Endothelial cell of umbilical vein (primary cell): ENCODE measurements around the gene FUBP3. TPM values are rescaled to one million over a fixed set of nuclear protein-coding genes. Genes with fewer than 3 reads are reported as not detected.

Experiments
- BruUV-seq: library from RNA; stranded (reverse); fragments of 400-500 nt; replicated peaks from 2 replicates; lab custom pipeline; 2021; lab: Mats Ljungman, UMichigan
- CTCF ChIA-PET: fragments of 300-600, 350-600 bp; sonication (Branson Sonifier 250); formaldehyde crosslinking; loops from one replicate; lab custom pipeline; 2021; ENCODE audit warnings: antibody characterized with exemption, inconsistent platforms; lab: Charles Lee
- POLR2A ChIA-PET: fragments of 300-600, 350-600 bp; sonication (Branson Sonifier 250); formaldehyde crosslinking; loops from one replicate; lab custom pipeline; 2021; ENCODE audit warnings: antibody characterized with exemption, inconsistent platforms; lab: Charles Lee
- DNase-seq: peaks from one replicate; pipeline ENCODE4 v3.0.0-alpha.2; 2011; ENCODE audit warnings: low read depth, low spot score
- FAIRE-seq: peaks from 2 replicates; lab custom pipeline; 2011; peaks lifted over from hg19 to GRCh38; lab: Jason Lieb, UNC
- H2AFZ ChIP-seq: 2 replicates; pipeline ENCODE4 v1.6.0; 2012; ENCODE audit warnings: low read depth, low read length, control low read depth, inconsistent platforms
- H3K27ac ChIP-seq: 2 replicates; pipeline ENCODE4 v1.5.1; 2011; ENCODE audit warnings: low read depth, mild to moderate bottlenecking, control low read depth, low read length, moderate library complexity; ENCODE audit not compliant: insufficient read depth
- H3K27me3 ChIP-seq, 2 experiments: 2 replicates each; pipeline versions ENCODE4 v1.6.0 to v1.6.1; 2011; ENCODE audit warnings: low read length in 2 of 2, mixed read lengths in 1 of 2; ENCODE audit not compliant: control insufficient read depth in 2 of 2, insufficient read depth in 2 of 2
- H3K36me3 ChIP-seq, 2 experiments: 2 replicates in 1 of 2; 3 replicates in 1 of 2; pipeline ENCODE4 v1.5.1; 2011; ENCODE audit warnings: low read length in 2 of 2, mild to moderate bottlenecking in 1 of 2, moderate library complexity in 1 of 2; ENCODE audit not compliant: control insufficient read depth in 2 of 2, insufficient read depth in 2 of 2; ENCODE audit errors: extremely low read depth in 1 of 2
- H3K4me1 ChIP-seq: 3 replicates; pipeline ENCODE4 v1.5.1; 2011; ENCODE audit warnings: mild to moderate bottlenecking, low read length; ENCODE audit not compliant: control insufficient read depth, insufficient read depth; ENCODE audit errors: extremely low read depth
- H3K4me2 ChIP-seq: 2 replicates; pipeline ENCODE4 v1.6.1; 2011; ENCODE audit warnings: low read length, control low read depth, mixed read lengths; ENCODE audit not compliant: insufficient read depth
- H3K4me3 ChIP-seq, 3 experiments: fragments of 200-600 bp in 1 of 3; sonication (generic), shearing (Covaris generic) in 1 of 3; replicated peaks in 1 of 3; 2 replicates each; pipeline ENCODE4 v1.5.1; 2011 to 2016; ENCODE audit warnings: control low read depth in 3 of 3, low read length in 3 of 3, mild to moderate bottlenecking in 2 of 3, inconsistent platforms in 1 of 3, low read depth in 1 of 3, moderate library complexity in 1 of 3; ENCODE audit not compliant: insufficient read depth in 1 of 3
- H3K79me2 ChIP-seq: 2 replicates; pipeline ENCODE4 v1.6.0; 2012; ENCODE audit warnings: low read length, inconsistent platforms; ENCODE audit not compliant: control insufficient read depth, insufficient read depth
- H3K9ac ChIP-seq: replicated peaks from 2 replicates; pipeline ENCODE3; 2011; ENCODE audit warnings: low read length, control low read depth; ENCODE audit not compliant: insufficient read depth; ENCODE audit errors: extremely low read depth
- H3K9me1 ChIP-seq: replicated peaks from 3 replicates; pipeline ENCODE4 v1.6.0; 2011; ENCODE audit warnings: mild to moderate bottlenecking, low read length; ENCODE audit not compliant: control insufficient read depth, insufficient read depth; ENCODE audit errors: extremely low read depth
- H3K9me3 ChIP-seq: replicated peaks from 2 replicates; pipeline ENCODE4 v1.5.1; 2012; ENCODE audit warnings: low read length, inconsistent platforms; ENCODE audit not compliant: control insufficient read depth, insufficient read depth
- H4K20me1 ChIP-seq: replicated peaks from 2 replicates; pipeline ENCODE3; 2011; ENCODE audit warnings: mild to moderate bottlenecking, low read length; ENCODE audit not compliant: control insufficient read depth, insufficient read depth; ENCODE audit errors: extremely low read depth
- EZH2 ChIP-seq: IDR thresholded peaks from 2 replicates; pipeline ENCODE4 v1.6.1; 2012; ENCODE audit warnings: borderline replicate concordance, low read depth, mild to moderate bottlenecking, moderate library complexity, low read length, inconsistent platforms; ENCODE audit not compliant: severe bottlenecking
- FOS ChIP-seq: IDR thresholded peaks from 2 replicates; pipeline ENCODE4 v1.6.1; 2011; ENCODE audit warnings: mild to moderate bottlenecking, low read length, moderate library complexity, borderline replicate concordance; ENCODE audit not compliant: insufficient read depth
- GATA2 ChIP-seq: IDR thresholded peaks from 2 replicates; pipeline ENCODE4 v1.7.0; 2011; ENCODE audit warnings: low read depth, mild to moderate bottlenecking, moderate library complexity, mixed read lengths, low read length; ENCODE audit not compliant: insufficient read length, insufficient read depth
- JUN ChIP-seq: IDR thresholded peaks from 2 replicates; pipeline ENCODE4 v1.6.1; 2011; ENCODE audit warnings: borderline replicate concordance, low read depth; ENCODE audit not compliant: insufficient read length, insufficient read depth
- MYC ChIP-seq: IDR thresholded peaks from one replicate; pipeline ENCODE4 v1.6.1; 2011; ENCODE audit warnings: mild to moderate bottlenecking, low read depth, low read length
- POLR2A ChIP-seq: IDR thresholded peaks from 2 replicates; pipeline ENCODE4 v1.6.1; 2012; ENCODE audit warnings: low read depth, mild to moderate bottlenecking, control low read depth, low read length
- POLR2AphosphoS5 ChIP-seq: IDR thresholded peaks from 2 replicates; pipeline ENCODE4 v1.6.1; 2012; ENCODE audit warnings: low read depth, mild to moderate bottlenecking, control low read depth, low read length, moderate library complexity; ENCODE audit not compliant: insufficient read depth
- dilution Hi-C: fragments of 300-500 bp; cut with MboI; formaldehyde crosslinking; loops from one replicate; pipeline ENCODE4 v1.15.0; 2019; ENCODE audit warnings: low sequenced_read_pairs; ENCODE audit not compliant: extremely low pct_ligation_motif_present
- intact Hi-C: fragments of 100-400 bp; cut with micrococcal nuclease; formaldehyde crosslinking; loops from one replicate; pipeline ENCODE4 v1.10.0; 2022
- polyA plus RNA-seq, 4 experiments: library from polyadenylated mRNA; depleted of rRNA in 3 of 4; stranded (reverse) in 3 of 4; unstranded in 1 of 4; fragments of >200 nt; gene quantifications; 2 replicates each; pipeline versions ENCODE4 v1.2.1 to v1.2.3, GENCODE V29; 2011 to 2012; ENCODE audit warnings: missing spikeins in 1 of 4
- total RNA-seq: library from RNA; stranded (reverse); gene quantifications from 2 replicates; pipeline ENCODE4 v1.2.3, GENCODE V29; 2021
- TF ChIP-seq, protein P1 (sequence below), 2 donors: IDR thresholded peaks; 1 replicate in 1 of 2; 2 replicates in 1 of 2; pipeline ENCODE4 v1.5.1; 2011; ENCODE audit warnings: low read length in 2 of 2, mild to moderate bottlenecking in 2 of 2, moderate library complexity in 2 of 2, control low read depth in 1 of 2, inconsistent platforms in 1 of 2, low read depth in 1 of 2; ENCODE audit not compliant: insufficient read depth in 1 of 2; ENCODE audit errors: extremely low read depth in 1 of 2
- TF ChIP-seq, protein P2 (sequence below): IDR thresholded peaks from 2 replicates; pipeline ENCODE4 v1.6.1; 2011; ENCODE audit not compliant: insufficient read depth, insufficient read length

The FUBP3 gene
- total and polyA plus RNA-seq, 2 donors (not counting 3 experiments of a cell fraction or from before 2014, with no cell fraction given), result 19.4 to 50.9 TPM

DNA sequence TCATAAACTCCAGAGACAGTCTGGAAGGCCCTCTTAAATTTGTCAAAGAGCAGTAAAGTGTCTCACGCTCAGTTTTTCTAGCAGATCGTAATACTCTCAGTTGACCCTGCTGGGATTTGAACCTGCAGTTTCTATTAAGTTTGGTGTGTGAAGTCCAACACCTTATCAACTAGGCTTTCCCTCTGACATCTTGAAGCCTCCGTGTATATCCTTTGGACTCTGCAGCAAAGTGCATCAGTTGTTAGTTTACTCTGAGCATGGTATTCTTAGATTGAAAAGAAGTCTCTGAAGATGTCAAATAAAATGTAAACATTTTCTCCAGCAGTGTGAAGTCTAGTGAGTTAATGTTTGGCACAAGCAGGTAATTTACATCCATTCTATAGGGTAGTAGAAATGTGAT, 2.4 kb downstream of the FUBP3 start:
- H3K4me2 ChIP-seq, result no peak overlapping the region
- no peak overlapping the region for H3K27ac ChIP-seq
- no peak overlapping the region for H2AFZ ChIP-seq
- H3K9me3 ChIP-seq, result no peaks in the 10 kb centered on the region
- peaks cover 2% of the 10 kb centered on the region for H4K20me1 ChIP-seq
- intact Hi-C loops, result loop anchor here (5.0 kb wide), 1 partner anchor 101 kb away; no protein-coding TSS in a partner anchor
- TF ChIP-seq MYC (no peak), POLR2AphosphoS5 (no peak), POLR2A (no peak), JUN (no peak)
- TF ChIP-seq, protein P1, sequence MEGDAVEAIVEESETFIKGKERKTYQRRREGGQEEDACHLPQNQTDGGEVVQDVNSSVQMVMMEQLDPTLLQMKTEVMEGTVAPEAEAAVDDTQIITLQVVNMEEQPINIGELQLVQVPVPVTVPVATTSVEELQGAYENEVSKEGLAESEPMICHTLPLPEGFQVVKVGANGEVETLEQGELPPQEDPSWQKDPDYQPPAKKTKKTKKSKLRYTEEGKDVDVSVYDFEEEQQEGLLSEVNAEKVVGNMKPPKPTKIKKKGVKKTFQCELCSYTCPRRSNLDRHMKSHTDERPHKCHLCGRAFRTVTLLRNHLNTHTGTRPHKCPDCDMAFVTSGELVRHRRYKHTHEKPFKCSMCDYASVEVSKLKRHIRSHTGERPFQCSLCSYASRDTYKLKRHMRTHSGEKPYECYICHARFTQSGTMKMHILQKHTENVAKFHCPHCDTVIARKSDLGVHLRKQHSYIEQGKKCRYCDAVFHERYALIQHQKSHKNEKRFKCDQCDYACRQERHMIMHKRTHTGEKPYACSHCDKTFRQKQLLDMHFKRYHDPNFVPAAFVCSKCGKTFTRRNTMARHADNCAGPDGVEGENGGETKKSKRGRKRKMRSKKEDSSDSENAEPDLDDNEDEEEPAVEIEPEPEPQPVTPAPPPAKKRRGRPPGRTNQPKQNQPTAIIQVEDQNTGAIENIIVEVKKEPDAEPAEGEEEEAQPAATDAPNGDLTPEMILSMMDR (IDR thresholded peaks at IDR 0.05; ENCODE audit: extremely low read depth in 1 of 2, insufficient read depth in 1 of 2, low read depth in 1 of 2, low read length in 2 of 2), result no peak
- POLR2A ChIA-PET, result no interaction called here
- FAIRE-seq, result no peak
- H3K4me3 ChIP-seq, result no peak overlapping the region
- H3K9ac ChIP-seq, result no peak overlapping the region
- peaks cover 62% of the 10 kb centered on the region for H3K79me2 ChIP-seq
- dilution Hi-C loops, result no loop called here
- CTCF ChIA-PET, result interaction anchor here (1.1 kb wide), 1 partner anchor 12 kb away, joined by 3 read pairs; no protein-coding TSS in a partner anchor
- no peak for DNase-seq
- H3K27me3 ChIP-seq, result peaks cover 0 to 3% of the 10 kb centered on the region in 2 experiments
- peaks cover 2 to 4% of the 10 kb centered on the region in 2 experiments for H3K36me3 ChIP-seq
- H3K9me1 ChIP-seq, result no peaks in the 10 kb centered on the region
- BruUV-seq, result no TSS peak
- peaks cover 8% of the 10 kb centered on the region for H3K4me1 ChIP-seq

DNA sequence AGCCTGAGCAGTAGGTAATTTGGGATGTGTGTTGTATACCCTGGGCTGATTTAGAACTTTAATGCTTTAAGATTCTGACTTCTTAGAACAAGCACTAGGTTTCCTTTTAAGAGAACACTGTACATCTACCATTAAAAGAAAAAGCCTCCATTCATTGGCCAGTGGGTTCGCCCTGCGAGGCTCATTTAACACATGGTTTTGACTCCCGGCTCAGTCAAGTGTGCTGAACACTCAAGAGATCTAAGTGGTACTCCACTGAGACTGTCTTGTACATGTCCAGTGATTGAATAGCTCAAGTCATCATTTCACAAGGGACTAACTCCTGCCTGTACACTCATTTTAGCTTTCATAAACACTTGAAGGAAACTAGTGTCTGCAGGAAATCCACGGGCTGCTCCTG, 3.9 kb downstream of the FUBP3 start:
- Histone ChIP-seq H3K27ac (no peak overlapping the region), H3K4me1 (peaks cover 8% of the 10 kb centered on the region), H4K20me1 (peaks cover 2% of the 10 kb centered on the region), H3K9ac (no peak overlapping the region), H2AFZ (no peak overlapping the region), H3K27me3 (no peaks in the 10 kb centered on the region), H3K9me1 (no peaks in the 10 kb centered on the region), H3K79me2 (peaks cover 74% of the 10 kb centered on the region), H3K4me2 (no peak overlapping the region), H3K4me3 (no peak overlapping the region), H3K9me3 (no peaks in the 10 kb centered on the region), H3K36me3 (peaks cover 2 to 4% of the 10 kb centered on the region in 2 experiments)
- no TSS peak for BruUV-seq
- ChIA-PET CTCF (no interaction called here), POLR2A (no interaction called here)
- TF ChIP-seq, protein P2, sequence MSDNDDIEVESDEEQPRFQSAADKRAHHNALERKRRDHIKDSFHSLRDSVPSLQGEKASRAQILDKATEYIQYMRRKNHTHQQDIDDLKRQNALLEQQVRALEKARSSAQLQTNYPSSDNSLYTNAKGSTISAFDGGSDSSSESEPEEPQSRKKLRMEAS, result no peak
- no peak for TF ChIP-seq MYC
- TF ChIP-seq, protein P1 (IDR thresholded peaks at IDR 0.05; ENCODE audit: extremely low read depth in 1 of 2, insufficient read depth in 1 of 2, low read depth in 1 of 2, low read length in 2 of 2), result no peak
- TF ChIP-seq GATA2, result no peak
- no peak for TF ChIP-seq POLR2AphosphoS5
- no peak for TF ChIP-seq FOS
- no peak for TF ChIP-seq JUN
- TF ChIP-seq EZH2, result no peak
- TF ChIP-seq POLR2A, result no peak
- dilution Hi-C loops, result no loop called here
- intact Hi-C loops, result loop anchor here (5.0 kb wide), 1 partner anchor 99 kb away; no protein-coding TSS in a partner anchor
- no peak for DNase-seq
- FAIRE-seq, result no peak
